Nephron (organoid): ENCODE results near the gene LIPA.

Experiments
- H3K27ac Mint-ChIP-seq, 3 experiments: 2 replicates each; pipeline ENCODE4 v1.8.0; 2020; ENCODE audit warnings: mixed read lengths in 3 of 3, mild to moderate bottlenecking in 2 of 3, moderate library complexity in 1 of 3
- H3K27me3 Mint-ChIP-seq: 2 replicates; pipeline ENCODE4 v1.8.0; 2021; ENCODE audit warnings: low read depth, mild to moderate bottlenecking, moderate library complexity, mixed read lengths
- H3K36me3 Mint-ChIP-seq: 2 replicates; pipeline ENCODE4 v1.8.0; 2020; ENCODE audit warnings: low read depth, mixed read lengths
- H3K4me1 Mint-ChIP-seq: 2 replicates; pipeline ENCODE4 v1.8.0; 2020; ENCODE audit warnings: mixed read lengths
- H3K4me3 Mint-ChIP-seq, 3 experiments: 2 replicates each; pipeline ENCODE4 v1.8.0; 2020; ENCODE audit warnings: mild to moderate bottlenecking in 3 of 3, mixed read lengths in 3 of 3, moderate library complexity in 2 of 3
- H3K9me3 Mint-ChIP-seq: 2 replicates; pipeline ENCODE4 v1.8.0; 2020; ENCODE audit warnings: mixed read lengths
- CTCF ChIP-seq, 3 experiments: fragments of 200-600 bp; sonication (generic); IDR thresholded peaks; one replicate each; pipeline ENCODE4 v1.5.0; 2021; ENCODE audit warnings: antibody characterized with exemption in 3 of 3; ENCODE audit not compliant: unreplicated experiment in 3 of 3

LIPA gene

GRCh38 chr10:89236226-89236797, 15.3 kb downstream of the LIPA start:
- H3K27ac Mint-ChIP-seq = no peak overlapping the region
- no peak overlapping the region for H3K4me3 Mint-ChIP-seq
- H3K27me3 Mint-ChIP-seq = no peaks in the 10 kb centered on the region
- H3K9me3 Mint-ChIP-seq = no peaks in the 10 kb centered on the region
- TF ChIP-seq CTCF (IDR thresholded peaks at IDR 0.05; ENCODE audit: unreplicated experiment in 3 of 3) = no peak
- H3K4me1 Mint-ChIP-seq = no peaks in the 10 kb centered on the region
- no peaks in the 10 kb centered on the region for H3K36me3 Mint-ChIP-seq

GRCh38 chr10:89235073-89235798, 16.3 kb downstream of the LIPA start:
- no peaks in the 10 kb centered on the region for H3K4me1 Mint-ChIP-seq
- no peaks in the 10 kb centered on the region for H3K9me3 Mint-ChIP-seq
- no peak overlapping the region for H3K4me3 Mint-ChIP-seq
- H3K27me3 Mint-ChIP-seq = no peaks in the 10 kb centered on the region
- no peak for TF ChIP-seq CTCF (IDR thresholded peaks at IDR 0.05; ENCODE audit: unreplicated experiment in 3 of 3)
- H3K27ac Mint-ChIP-seq = no peak overlapping the region
- H3K36me3 Mint-ChIP-seq = no peaks in the 10 kb centered on the region

GRCh38 chr10:89233033-89233432, 18.5 kb downstream of the LIPA start:
- Mint-ChIP-seq H3K4me3 (no peak overlapping the region), H3K9me3 (no peaks in the 10 kb centered on the region), H3K36me3 (peaks cover 6% of the 10 kb centered on the region), H3K27me3 (no peaks in the 10 kb centered on the region), H3K4me1 (no peaks in the 10 kb centered on the region), H3K27ac (no peak overlapping the region)
- no peak for TF ChIP-seq CTCF (IDR thresholded peaks at IDR 0.05; ENCODE audit: unreplicated experiment in 3 of 3)

GRCh38 chr10:89228962-89229361, 22.6 kb downstream of the LIPA start:
- TF ChIP-seq CTCF (IDR thresholded peaks at IDR 0.05; ENCODE audit: unreplicated experiment in 3 of 3) = no peak
- H3K27me3 Mint-ChIP-seq = no peaks in the 10 kb centered on the region

GRCh38 chr10:89228146-89228545, 23.4 kb downstream of the LIPA start:
- Mint-ChIP-seq H3K4me1 (no peaks in the 10 kb centered on the region), H3K27ac (no peak overlapping the region), H3K9me3 (no peaks in the 10 kb centered on the region), H3K27me3 (no peaks in the 10 kb centered on the region), H3K36me3 (peaks cover 24% of the 10 kb centered on the region), H3K4me3 (no peak overlapping the region)
- no peak for TF ChIP-seq CTCF (IDR thresholded peaks at IDR 0.05; ENCODE audit: unreplicated experiment in 3 of 3)

More at GRCh38 chr10:89228962-89229361, 22.6 kb downstream of the LIPA start:
- Mint-ChIP-seq H3K4me3 (no peak overlapping the region), H3K36me3 (peaks cover 24% of the 10 kb centered on the region), H3K4me1 (no peaks in the 10 kb centered on the region), H3K27ac (no peak overlapping the region), H3K9me3 (no peaks in the 10 kb centered on the region)

- H3K27me3 Mint-ChIP-seq = no peaks in the 10 kb centered on the region
- TF ChIP-seq CTCF (IDR thresholded peaks at IDR 0.05; ENCODE audit: unreplicated experiment in 3 of 3) = no peak
- no peak overlapping the region for H3K27ac Mint-ChIP-seq
- H3K4me1 Mint-ChIP-seq = no peaks in the 10 kb centered on the region
- peaks cover 24% of the 10 kb centered on the region for H3K36me3 Mint-ChIP-seq
- H3K4me3 Mint-ChIP-seq = no peak overlapping the region
- no peaks in the 10 kb centered on the region for H3K9me3 Mint-ChIP-seq
These were observed 24.7 kb downstream of the LIPA start for GRCh38 chr10:89226891-89227290.
